ENCODE measurements around the gene DDX47. TPM values are rescaled to one million over a fixed set of nuclear protein-coding genes. Genes with fewer than 3 reads are reported as not detected.

The DDX47 gene
- total and polyA plus RNA-seq, 2 experiments from 2014 or later, result 42.0 to 67.6 TPM

- Histone ChIP-seq H3K4me3 (no peak overlapping the region), H3K4me1 (ENCODE audit: low read depth) (peaks cover 4% of the 10 kb centered on the region), H3K9me3 (ENCODE audit: low read depth) (no peaks in the 10 kb centered on the region), H3K36me3 (peaks cover 76% of the 10 kb centered on the region), H3K27ac (no peak overlapping the region), H3K27me3 (no peaks in the 10 kb centered on the region)
- TF ChIP-seq, protein P1, sequence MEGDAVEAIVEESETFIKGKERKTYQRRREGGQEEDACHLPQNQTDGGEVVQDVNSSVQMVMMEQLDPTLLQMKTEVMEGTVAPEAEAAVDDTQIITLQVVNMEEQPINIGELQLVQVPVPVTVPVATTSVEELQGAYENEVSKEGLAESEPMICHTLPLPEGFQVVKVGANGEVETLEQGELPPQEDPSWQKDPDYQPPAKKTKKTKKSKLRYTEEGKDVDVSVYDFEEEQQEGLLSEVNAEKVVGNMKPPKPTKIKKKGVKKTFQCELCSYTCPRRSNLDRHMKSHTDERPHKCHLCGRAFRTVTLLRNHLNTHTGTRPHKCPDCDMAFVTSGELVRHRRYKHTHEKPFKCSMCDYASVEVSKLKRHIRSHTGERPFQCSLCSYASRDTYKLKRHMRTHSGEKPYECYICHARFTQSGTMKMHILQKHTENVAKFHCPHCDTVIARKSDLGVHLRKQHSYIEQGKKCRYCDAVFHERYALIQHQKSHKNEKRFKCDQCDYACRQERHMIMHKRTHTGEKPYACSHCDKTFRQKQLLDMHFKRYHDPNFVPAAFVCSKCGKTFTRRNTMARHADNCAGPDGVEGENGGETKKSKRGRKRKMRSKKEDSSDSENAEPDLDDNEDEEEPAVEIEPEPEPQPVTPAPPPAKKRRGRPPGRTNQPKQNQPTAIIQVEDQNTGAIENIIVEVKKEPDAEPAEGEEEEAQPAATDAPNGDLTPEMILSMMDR (IDR thresholded peaks at IDR 0.05; ENCODE audit: low read depth, low read length), result no peak
- DNase-seq (ENCODE audit: low read depth in 1 of 2, low spot score in 1 of 2), result no peak
Observed at GRCh38 chr12:12823811-12824210, 10.7 kb downstream of the DDX47 start.

DNA sequence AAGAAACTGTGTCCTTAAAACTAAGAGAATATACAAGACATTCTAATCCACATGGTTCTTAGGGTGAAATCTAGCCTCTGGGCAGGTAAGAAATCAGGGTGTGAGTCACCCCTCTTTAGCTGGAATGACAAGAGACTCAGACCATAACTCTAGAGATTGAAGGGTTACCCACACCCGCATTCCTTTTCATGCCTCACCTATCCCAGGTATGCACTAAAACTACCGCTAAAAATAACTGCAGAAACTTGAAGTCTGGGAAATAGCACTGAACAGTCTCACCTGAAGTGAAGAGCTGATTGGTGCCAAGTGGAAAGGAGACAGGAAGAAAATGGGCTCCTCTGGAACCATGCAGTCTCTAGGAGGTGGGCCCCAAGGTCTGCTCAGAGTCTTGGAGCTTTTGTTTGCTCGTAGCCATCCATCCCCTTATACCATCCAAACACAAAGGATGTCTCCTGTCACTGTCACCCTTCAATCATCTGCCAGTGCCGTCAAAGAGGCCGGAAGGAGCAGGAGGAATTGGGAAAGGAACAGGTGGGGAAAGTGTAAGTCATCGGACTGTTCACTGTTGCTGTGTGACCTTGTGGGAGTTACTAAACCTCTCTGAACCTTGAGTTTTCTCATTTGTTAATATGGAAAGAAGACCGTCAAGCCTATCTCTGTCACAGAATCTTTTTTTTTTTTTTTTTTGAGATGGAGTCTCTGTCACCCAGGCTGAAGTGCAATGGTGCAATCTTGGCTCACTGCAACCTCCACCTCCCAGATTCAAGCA, 22.4 kb downstream of the DDX47 start:
- TF ChIP-seq, protein P1 (IDR thresholded peaks at IDR 0.05; ENCODE audit: low read depth, low read length), result no peak
- Histone ChIP-seq H3K27ac (peak overlapping the region; percentile 79), H3K36me3 (peaks cover 16% of the 10 kb centered on the region), H3K27me3 (no peaks in the 10 kb centered on the region), H3K9me3 (ENCODE audit: low read depth) (no peaks in the 10 kb centered on the region), H3K4me1 (ENCODE audit: low read depth) (no peaks in the 10 kb centered on the region), H3K4me3 (no peak overlapping the region)
- no peak for DNase-seq (ENCODE audit: low read depth in 1 of 2, low spot score in 1 of 2)

GRCh38 chr12:12836571-12836970, 23.4 kb downstream of the DDX47 start:
- H3K9me3 ChIP-seq (ENCODE audit: low read depth), result no peaks in the 10 kb centered on the region
- H3K27ac ChIP-seq, result no peak overlapping the region
- no peak overlapping the region for H3K4me3 ChIP-seq
- H3K4me1 ChIP-seq (ENCODE audit: low read depth), result no peaks in the 10 kb centered on the region
- no peaks in the 10 kb centered on the region for H3K27me3 ChIP-seq
- peaks cover 13% of the 10 kb centered on the region for H3K36me3 ChIP-seq
- no peak for DNase-seq (ENCODE audit: low read depth in 1 of 2, low spot score in 1 of 2)
- TF ChIP-seq, protein P1 (IDR thresholded peaks at IDR 0.05; ENCODE audit: low read depth, low read length), result no peak

DNA sequence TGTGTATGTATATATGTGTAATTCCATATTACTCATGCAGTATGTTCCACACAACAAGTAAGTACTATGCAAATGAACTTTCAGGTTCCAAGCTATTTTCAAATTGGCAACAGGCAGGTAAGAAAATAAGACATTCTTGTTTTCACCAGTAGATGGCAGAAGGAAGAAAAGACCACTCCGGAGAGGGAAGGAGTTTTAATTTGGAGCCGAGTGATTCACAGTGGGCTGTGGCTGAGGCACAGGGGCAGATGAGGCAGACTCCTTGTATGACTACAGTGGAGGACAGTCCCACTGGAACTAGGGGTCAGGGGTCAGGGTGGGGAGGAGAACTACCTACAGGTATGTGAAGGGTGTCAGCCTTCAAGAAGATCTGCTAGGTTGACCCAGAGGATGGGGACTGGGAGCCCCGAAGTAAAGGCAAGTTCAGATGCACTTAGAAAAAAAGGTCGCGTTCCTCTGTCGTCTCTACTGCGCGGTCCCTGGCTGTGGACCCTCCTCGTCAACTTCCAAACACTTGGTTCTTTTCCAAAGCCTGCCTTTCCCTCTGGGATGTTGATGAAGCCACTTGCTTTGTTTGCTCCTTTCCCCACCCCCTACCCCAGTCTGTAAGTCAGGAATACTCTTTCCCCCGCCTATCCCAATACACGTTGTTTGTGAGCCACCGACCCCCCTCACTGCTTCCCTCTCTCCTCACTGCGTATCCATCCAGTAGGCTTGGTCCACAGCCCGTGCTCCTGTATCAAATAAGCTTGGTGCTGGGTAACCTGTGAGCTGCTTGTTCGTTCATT, 24.1 kb downstream of the DDX47 start:
- no peaks in the 10 kb centered on the region for H3K4me1 ChIP-seq (ENCODE audit: low read depth)
- no peak overlapping the region for H3K27ac ChIP-seq
- no peaks in the 10 kb centered on the region for H3K27me3 ChIP-seq
- TF ChIP-seq, protein P1 (IDR thresholded peaks at IDR 0.05; ENCODE audit: low read depth, low read length), result peak; percentile 66
- H3K36me3 ChIP-seq, result peaks cover 11% of the 10 kb centered on the region
- H3K9me3 ChIP-seq (ENCODE audit: low read depth), result no peaks in the 10 kb centered on the region
- H3K4me3 ChIP-seq, result no peak overlapping the region
- peak; percentile 49 to 79 for DNase-seq (ENCODE audit: low read depth in 1 of 2, low spot score in 1 of 2)

GRCh38 chr12:12837813-12838153, 24.6 kb downstream of the DDX47 start:
- H3K27me3 ChIP-seq, result no peaks in the 10 kb centered on the region
- no peak overlapping the region for H3K27ac ChIP-seq
- no peak overlapping the region for H3K4me3 ChIP-seq
- H3K9me3 ChIP-seq (ENCODE audit: low read depth), result no peaks in the 10 kb centered on the region
- no peaks in the 10 kb centered on the region for H3K4me1 ChIP-seq (ENCODE audit: low read depth)
- TF ChIP-seq, protein P1 (IDR thresholded peaks at IDR 0.05; ENCODE audit: low read depth, low read length), result no peak
- peak in 1 of 2 donors; percentile 5 for DNase-seq (ENCODE audit: low read depth in 1 of 2, low spot score in 1 of 2)
- peaks cover 11% of the 10 kb centered on the region for H3K36me3 ChIP-seq
